ENCODE results near the gene ZNF385A.
"Not testable (repeated sequence)": the region's sequence is repeated elsewhere in the genome, so short reads cannot be mapped to it uniquely, and the experiment has no call there.

Gene ZNF385A

GRCh38 chr12:54330442-54330841 is 54.1 kb downstream of the ZNF385A start:
- no peak for DNase-seq (ENCODE audit: low read depth in 1 of 2, low spot score in 1 of 2)

GRCh38 chr12:54329759-54330158 is 54.8 kb downstream of the ZNF385A start:
- DNase-seq (ENCODE audit: low read depth in 1 of 2, low spot score in 1 of 2) = no peak

GRCh38 chr12:54328595-54329337 is 55.8 kb downstream of the ZNF385A start:
- DNase-seq (ENCODE audit: low read depth in 1 of 2, low spot score in 1 of 2) = no peak

- not testable (repeated sequence) for DNase-seq (ENCODE audit: low read depth in 1 of 2, low spot score in 1 of 2)
These were observed 59.0 kb downstream of the ZNF385A start for GRCh38 chr12:54325442-54326109.

- DNase-seq (ENCODE audit: low read depth in 1 of 2, low spot score in 1 of 2) = peak; percentile 81 to 95
These were observed 59.7 kb downstream of the ZNF385A start, which contains the start of gene COPZ1 for GRCh38 chr12:54324617-54325441. Gene COPZ1, plus strand, starts transcription at chr12:54325131. Its CDS starts 33 bp downstream, at chr12:54325164.

GRCh38 chr12:54321363-54321762 is 63.2 kb downstream of the ZNF385A start:
- no peak for DNase-seq (ENCODE audit: low read depth in 1 of 2, low spot score in 1 of 2)
